Kasumi-1 (cell line): ENCODE measurements around the gene DSE.
A peak's percentile ranks its signal among the peaks of the same experiment; 100 is the strongest.

Experiments used
- DNase-seq, 2 experiments: peaks; one replicate each; lab custom pipeline; 2025; lab: John Stamatoyannopoulos, UW

Gene DSE

GRCh38 chr6:116387374-116387773, 16.6 kb downstream of the DSE start:
- no peak for DNase-seq

- no peak for DNase-seq
Observed at GRCh38 chr6:116388924-116389323, 18.2 kb downstream of the DSE start.

- no peak for DNase-seq
Observed at GRCh38 chr6:116389357-116389756, 18.6 kb downstream of the DSE start.

GRCh38 chr6:116390581-116390980, 19.8 kb downstream of the DSE start:
- DNase-seq = no peak

- DNase-seq = peak; percentile 44 to 48
Observed at GRCh38 chr6:116392132-116393013, 21.6 kb downstream of the DSE start.

GRCh38 chr6:116393430-116393829, 22.7 kb downstream of the DSE start:
- DNase-seq = no peak

- peak; percentile 7 to 29 for DNase-seq
Observed at GRCh38 chr6:116395647-116396046, 24.9 kb downstream of the DSE start.

- DNase-seq = no peak
Observed at GRCh38 chr6:116396441-116396840, 25.7 kb downstream of the DSE start.

- DNase-seq = no peak
Observed at GRCh38 chr6:116397914-116398313, 27.2 kb downstream of the DSE start.

- no peak for DNase-seq
Observed at GRCh38 chr6:116398316-116399010, 27.7 kb downstream of the DSE start.

GRCh38 chr6:116399287-116399686, 28.5 kb downstream of the DSE start:
- DNase-seq = no peak

GRCh38 chr6:116400328-116400727, 29.6 kb downstream of the DSE start:
- no peak for DNase-seq

- DNase-seq = no peak
Observed at GRCh38 chr6:116402108-116402937, 31.6 kb downstream of the DSE start.

GRCh38 chr6:116403205-116403604, 32.5 kb downstream of the DSE start:
- DNase-seq = no peak

- no peak for DNase-seq
Observed at GRCh38 chr6:116404696-116405095, 33.9 kb downstream of the DSE start.

- no peak for DNase-seq
Observed at GRCh38 chr6:116405138-116405537, 34.4 kb downstream of the DSE start.

- no peak for DNase-seq
Observed at GRCh38 chr6:116405652-116406356, 35.1 kb downstream of the DSE start.

GRCh38 chr6:116406678-116407345, 36.1 kb downstream of the DSE start:
- DNase-seq = no peak

- DNase-seq = no peak
Observed at GRCh38 chr6:116408491-116408890, 37.7 kb downstream of the DSE start.

- peak; percentile 56 to 63 for DNase-seq
Observed at GRCh38 chr6:116409756-116410155, 39.0 kb downstream of the DSE start.

- no peak for DNase-seq
Observed at GRCh38 chr6:116411284-116411623, 40.5 kb downstream of the DSE start.
